ENCODE data around the gene SNX20.

GRCh38 chr16:50692644-50692998 lies 11.5 kb upstream of the SNX20 start:
- TF ChIP-seq CTCF (IDR thresholded peaks at IDR 0.05) (no peak), POLR2A (IDR thresholded peaks at IDR 0.05) (no peak)
